ENCODE results near the gene JAK1. TPM values are rescaled to one million over a fixed set of nuclear protein-coding genes. Genes with fewer than 3 reads are reported as not detected.

Gene JAK1
- total and polyA plus RNA-seq, 2 donors (not counting 3 experiments of a cell fraction or from before 2014, with no cell fraction given): 68.8 to 177 TPM

- no peaks in the 10 kb centered on the region for H3K79me2 ChIP-seq (ENCODE audit: control insufficient read depth, insufficient read depth, low read length)
- TF ChIP-seq POLR2AphosphoS5 (IDR thresholded peaks at IDR 0.05; ENCODE audit: insufficient read depth, low read depth, low read length) (no peak), CTCF (IDR thresholded peaks at IDR 0.05; ENCODE audit: extremely low read depth in 1 of 2, insufficient read depth in 1 of 2, low read depth in 1 of 2, low read length in 2 of 2) (no peak), MAX (IDR thresholded peaks at IDR 0.05; ENCODE audit: insufficient read depth, insufficient read length) (no peak), POLR2A (IDR thresholded peaks at IDR 0.05; ENCODE audit: low read depth, low read length) (no peak), GATA2 (IDR thresholded peaks at IDR 0.05; ENCODE audit: insufficient read depth, insufficient read length, low read depth, low read length) (no peak), FOS (IDR thresholded peaks at IDR 0.05; ENCODE audit: borderline replicate concordance, insufficient read depth, low read length) (no peak), JUN (IDR thresholded peaks at IDR 0.05; ENCODE audit: borderline replicate concordance, insufficient read depth, insufficient read length, low read depth) (no peak), MYC (IDR thresholded peaks at IDR 0.05; ENCODE audit: low read depth, low read length) (no peak), EZH2 (IDR thresholded peaks at IDR 0.05; ENCODE audit: borderline replicate concordance, low read depth, low read length, severe bottlenecking) (no peak)
- no peaks in the 10 kb centered on the region for H3K36me3 ChIP-seq (ENCODE audit: control insufficient read depth in 2 of 2, extremely low read depth in 1 of 2, insufficient read depth in 2 of 2, low read length in 2 of 2)
- H2AFZ ChIP-seq (ENCODE audit: low read depth, low read length): no peak overlapping the region
- DNase-seq (ENCODE audit: low read depth, low spot score) (no peak), FAIRE-seq (no peak)
- no peak overlapping the region for H3K4me2 ChIP-seq (ENCODE audit: insufficient read depth, low read length)
- no peak overlapping the region for H3K9ac ChIP-seq (replicated peaks; ENCODE audit: extremely low read depth, insufficient read depth, low read length)
- no peak overlapping the region for H3K27ac ChIP-seq (ENCODE audit: insufficient read depth, low read depth, low read length)
- ChIA-PET POLR2A (no interaction called here), CTCF (no interaction called here)
- dilution Hi-C loops (cut with MboI; ENCODE audit: extremely low pct_ligation_motif_present, low sequenced_read_pairs) (no loop called here), intact Hi-C loops (cut with micrococcal nuclease) (no loop called here)
- H3K9me3 ChIP-seq (replicated peaks; ENCODE audit: control insufficient read depth, insufficient read depth, low read length): no peaks in the 10 kb centered on the region
- no peaks in the 10 kb centered on the region for H4K20me1 ChIP-seq (replicated peaks; ENCODE audit: control insufficient read depth, extremely low read depth, insufficient read depth, low read length)
- no peaks in the 10 kb centered on the region for H3K4me1 ChIP-seq (ENCODE audit: control insufficient read depth, extremely low read depth, insufficient read depth, low read length)
- H3K27me3 ChIP-seq (ENCODE audit: control insufficient read depth in 2 of 2, insufficient read depth in 2 of 2, low read length in 2 of 2): no peaks in the 10 kb centered on the region
- no TSS peak for BruUV-seq (replicated peaks)
- no peak overlapping the region for H3K4me3 ChIP-seq (replicated peaks in 1 of 3; ENCODE audit: insufficient read depth in 1 of 3, low read depth in 1 of 3, low read length in 3 of 3)
- H3K9me1 ChIP-seq (replicated peaks; ENCODE audit: control insufficient read depth, extremely low read depth, insufficient read depth, low read length): no peaks in the 10 kb centered on the region
Observed at GRCh38 chr1:64976361-64976760, 10.0 kb upstream of the JAK1 start.

Data from endothelial cell of umbilical vein (primary cell).